IMR-90 (cell line): ENCODE results near the gene ST3GAL5. TPM values are rescaled to one million over a fixed set of nuclear protein-coding genes. Genes with fewer than 3 reads are reported as not detected.

ENCODE experiments used
- ATAC-seq: fragments of 200-7000 bp; cut with Tn5 transposase; 2 replicates; pipeline ENCODE4 v1.9.1; 2020; ENCODE audit warnings: low read depth, mild to moderate bottlenecking, moderate library complexity
- BruUV-seq: library from RNA; stranded (reverse); fragments of 400-500 nt; replicated peaks from 2 replicates; lab custom pipeline; 2021; lab: Mats Ljungman, UMichigan
- CTCF ChIA-PET: fragments of 300-600 bp; formaldehyde crosslinking; extraction: SDS; loops from one replicate; lab custom pipeline; 2021; ENCODE audit warnings: antibody characterized with exemption; lab: Yijun Ruan, JAX
- POLR2A ChIA-PET: fragments of 300-600 bp; sonication (Branson Sonifier 250); formaldehyde crosslinking; loops from one replicate; lab custom pipeline; 2022; ENCODE audit warnings: antibody characterized with exemption; ENCODE audit not compliant: unreplicated experiment; lab: Charles Lee
- DNase-seq: peaks from one replicate; pipeline ENCODE4 v3.0.0; 2013
- H2AFZ ChIP-seq: replicated peaks from 2 replicates; pipeline ENCODE3; 2013; ENCODE audit warnings: low read length, mild to moderate bottlenecking; ENCODE audit not compliant: poor library complexity
- H2AK5ac ChIP-seq: 2 replicates; pipeline ENCODE4 v1.6.1; 2013; ENCODE audit warnings: low read depth, low read length, inconsistent platforms
- H2AK9ac ChIP-seq: replicated peaks from 2 replicates; pipeline ENCODE3; 2013; ENCODE audit warnings: mild to moderate bottlenecking, low read depth, low read length, moderate library complexity; ENCODE audit not compliant: poor library complexity
- H2BK120ac ChIP-seq: 2 replicates; pipeline ENCODE4 v1.6.1; 2013; ENCODE audit warnings: low read depth, low read length, inconsistent platforms
- H2BK15ac ChIP-seq: 3 replicates; pipeline ENCODE4 v1.6.1; 2013; ENCODE audit warnings: low read depth, low read length, inconsistent platforms
- H2BK20ac ChIP-seq: 2 replicates; pipeline ENCODE4 v1.6.1; 2013; ENCODE audit warnings: low read depth, mild to moderate bottlenecking, inconsistent platforms, low read length, moderate library complexity
- H2BK5ac ChIP-seq: 2 replicates; pipeline ENCODE4 v1.6.1; 2013; ENCODE audit warnings: mild to moderate bottlenecking, low read depth, low read length, inconsistent platforms; ENCODE audit not compliant: poor library complexity, severe bottlenecking
- H3K14ac ChIP-seq: replicated peaks from 2 replicates; pipeline ENCODE4 v1.6.1; 2013; ENCODE audit warnings: low read depth, low read length, inconsistent platforms
- H3K18ac ChIP-seq: 2 replicates; pipeline ENCODE4 v1.6.1; 2013; ENCODE audit warnings: low read depth, low read length, control low read depth
- H3K23ac ChIP-seq: 2 replicates; pipeline ENCODE4 v1.6.1; 2013; ENCODE audit warnings: low read depth, low read length, inconsistent platforms
- H3K27ac ChIP-seq: 2 replicates; pipeline ENCODE4 v1.5.1; 2013; ENCODE audit warnings: mild to moderate bottlenecking, control low read depth, low read length; ENCODE audit not compliant: insufficient read depth
- H3K27me3 ChIP-seq: 2 replicates; pipeline ENCODE4 v1.6.1; 2013; ENCODE audit warnings: low read length; ENCODE audit not compliant: control insufficient read depth, insufficient read depth
- H3K36me3 ChIP-seq: 2 replicates; pipeline ENCODE4 v1.6.1; 2013; ENCODE audit warnings: low read length, mixed read lengths; ENCODE audit not compliant: control insufficient read depth, insufficient read depth
- H3K4ac ChIP-seq: 2 replicates; pipeline ENCODE4 v1.6.1; 2013; ENCODE audit warnings: low read depth, low read length, inconsistent platforms
- H3K4me1 ChIP-seq: 2 replicates; pipeline ENCODE4 v1.6.1; 2013; ENCODE audit warnings: low read length, mixed read lengths; ENCODE audit not compliant: control insufficient read depth, insufficient read depth
- H3K4me2 ChIP-seq: 2 replicates; pipeline ENCODE4 v1.6.1; 2013; ENCODE audit warnings: low read depth, mild to moderate bottlenecking, control low read depth, low read length, moderate library complexity
- H3K4me3 ChIP-seq: 2 replicates; pipeline ENCODE4 v1.5.1; 2013; ENCODE audit warnings: low read depth, mild to moderate bottlenecking, control low read depth, low read length, moderate library complexity; ENCODE audit not compliant: insufficient read depth
- H3K56ac ChIP-seq: 2 replicates; pipeline ENCODE4 v1.6.1; 2013; ENCODE audit warnings: low read length, inconsistent platforms; ENCODE audit not compliant: insufficient read depth; ENCODE audit errors: extremely low read depth
- H3K79me1 ChIP-seq, 2 experiments: 2 replicates each; pipeline ENCODE4 v1.6.1; 2013; ENCODE audit warnings: low read length in 2 of 2, inconsistent platforms in 1 of 2, low read depth in 1 of 2
- H3K9ac ChIP-seq: 2 replicates; pipeline ENCODE4 v1.6.1; 2013; ENCODE audit warnings: low read depth, low read length, control low read depth
- H3K9me1 ChIP-seq: 2 replicates; pipeline ENCODE4 v1.6.1; 2013; ENCODE audit warnings: low read length, inconsistent platforms; ENCODE audit not compliant: insufficient read depth
- H3K9me3 ChIP-seq: 2 replicates; pipeline ENCODE4 v1.6.1; 2013; ENCODE audit warnings: low read length; ENCODE audit not compliant: control insufficient read depth, insufficient read depth
- H4K20me1 ChIP-seq: 2 replicates; pipeline ENCODE4 v1.6.1; 2013; ENCODE audit warnings: low read length, inconsistent platforms; ENCODE audit not compliant: insufficient read depth
- H4K5ac ChIP-seq: 2 replicates; pipeline ENCODE4 v1.6.1; 2013; ENCODE audit warnings: mild to moderate bottlenecking, low read depth, low read length, control low read depth
- H4K8ac ChIP-seq, 2 experiments: 2 replicates each; pipeline ENCODE4 v1.6.1; 2013; ENCODE audit warnings: low read depth in 2 of 2, low read length in 2 of 2, control low read depth in 1 of 2, inconsistent platforms in 1 of 2
- H4K91ac ChIP-seq: 2 replicates; pipeline ENCODE4 v1.6.1; 2013; ENCODE audit warnings: low read depth, low read length, inconsistent platforms; ENCODE audit not compliant: insufficient read depth
- CHD1 ChIP-seq: IDR thresholded peaks from 2 replicates; pipeline ENCODE4 v1.6.1; 2012; ENCODE audit warnings: low read depth, low read length, improper control_type of control experiment
- MXI1 ChIP-seq: IDR thresholded peaks from 2 replicates; pipeline ENCODE4 v1.6.1; 2012; ENCODE audit warnings: low read depth, mild to moderate bottlenecking, low read length, moderate library complexity, borderline replicate concordance
- NFE2L2 ChIP-seq: fragments of 150-350 bp; IDR thresholded peaks from 2 replicates; pipeline ENCODE4 v1.6.1; 2016; ENCODE audit warnings: low read depth, mild to moderate bottlenecking, low read length
- RAD21 ChIP-seq: IDR thresholded peaks from 2 replicates; pipeline ENCODE4 v1.6.1; 2012; ENCODE audit warnings: low read length, improper control_type of control experiment
- WGBS, 2 experiments: methylation state at CpG; one replicate each; pipeline versions ENCODE4 v1.1.5 to v1.1.7; 2013; ENCODE audit warnings: missing lambda C conversion rate in 2 of 2; ENCODE audit not compliant: insufficient read length in 1 of 2; ENCODE audit errors: extremely low coverage in 2 of 2; 5-methylcytosine and 5-hydroxymethylcytosine counted together
- dilution Hi-C: fragments of 300-500 bp; cut with HindIII; formaldehyde crosslinking; loops from one replicate; pipeline ENCODE4 v1.14.3; 2018; ENCODE audit warnings: low sequenced_read_pairs; ENCODE audit not compliant: unreplicated experiment
- in situ Hi-C: fragments of 300-500 bp; cut with MboI; formaldehyde crosslinking; loops from 3 replicates; pipeline ENCODE4 v1.14.3; 2019; ENCODE audit warnings: low sequenced_read_pairs, inconsistent platforms, mixed read lengths
- intact Hi-C: fragments of 100-400 bp; cut with micrococcal nuclease; formaldehyde crosslinking; loops from 2 replicates; pipeline ENCODE4 v1.10.0; 2022
- polyA plus RNA-seq, 3 experiments: library from polyadenylated mRNA; depleted of rRNA; stranded (reverse); fragments of >200 nt; gene quantifications; 2 replicates each; pipeline ENCODE4 v1.2.3, GENCODE V29; 2012; ENCODE audit warnings: low replicate concordance in 1 of 3
- total RNA-seq: library from RNA; depleted of rRNA; stranded (reverse); fragments of >200 nt; gene quantifications from 2 replicates; pipeline ENCODE4 v1.2.3, GENCODE V29; 2012

ST3GAL5 gene
- total and polyA plus RNA-seq, 2 of the 4 experiments (the other 2 are of a cell fraction), result 16.8 to 21.0 TPM

DNA sequence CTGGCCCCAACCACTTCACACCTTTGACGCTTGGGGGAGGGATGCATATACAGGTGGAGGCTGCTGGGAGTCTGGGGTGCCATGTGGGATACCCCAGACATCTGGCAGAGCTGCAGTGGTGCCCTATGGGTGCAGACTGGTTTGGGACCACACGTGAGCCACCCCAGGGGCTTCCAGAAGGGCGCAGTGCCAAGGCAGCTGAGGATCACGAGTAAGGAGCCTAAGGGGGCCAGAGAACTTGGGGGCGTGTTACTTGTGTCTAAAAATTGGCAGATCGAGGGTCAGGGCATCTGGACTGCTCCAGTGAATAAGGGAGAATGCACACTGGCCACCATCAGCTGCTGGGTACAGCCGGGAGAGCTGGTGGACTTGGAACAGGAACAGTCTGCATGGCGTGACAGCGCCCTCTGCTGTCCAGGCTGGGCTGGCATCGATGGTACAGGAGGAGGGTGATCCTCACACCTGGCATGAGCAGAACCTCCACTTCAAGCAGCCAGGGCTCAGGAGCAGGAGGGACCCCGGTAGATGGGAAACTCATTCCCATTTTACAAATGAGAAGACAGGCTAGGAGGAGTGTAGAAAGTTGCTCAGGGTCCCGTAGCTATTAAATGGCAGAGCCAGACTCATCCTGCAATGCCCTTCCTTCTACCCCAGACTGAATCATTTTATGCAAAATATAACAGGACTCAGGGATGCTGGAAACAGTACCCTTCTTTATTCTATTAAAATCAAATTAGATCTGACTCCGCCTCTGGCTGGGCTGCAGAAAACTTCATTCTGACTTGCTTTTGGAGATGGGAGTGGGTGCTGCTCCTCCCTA lies 74.6 kb downstream of the ST3GAL5 start (continued):
- TF ChIP-seq RAD21 (peak; percentile 100), MXI1 (no peak), CHD1 (no peak)

DNA sequence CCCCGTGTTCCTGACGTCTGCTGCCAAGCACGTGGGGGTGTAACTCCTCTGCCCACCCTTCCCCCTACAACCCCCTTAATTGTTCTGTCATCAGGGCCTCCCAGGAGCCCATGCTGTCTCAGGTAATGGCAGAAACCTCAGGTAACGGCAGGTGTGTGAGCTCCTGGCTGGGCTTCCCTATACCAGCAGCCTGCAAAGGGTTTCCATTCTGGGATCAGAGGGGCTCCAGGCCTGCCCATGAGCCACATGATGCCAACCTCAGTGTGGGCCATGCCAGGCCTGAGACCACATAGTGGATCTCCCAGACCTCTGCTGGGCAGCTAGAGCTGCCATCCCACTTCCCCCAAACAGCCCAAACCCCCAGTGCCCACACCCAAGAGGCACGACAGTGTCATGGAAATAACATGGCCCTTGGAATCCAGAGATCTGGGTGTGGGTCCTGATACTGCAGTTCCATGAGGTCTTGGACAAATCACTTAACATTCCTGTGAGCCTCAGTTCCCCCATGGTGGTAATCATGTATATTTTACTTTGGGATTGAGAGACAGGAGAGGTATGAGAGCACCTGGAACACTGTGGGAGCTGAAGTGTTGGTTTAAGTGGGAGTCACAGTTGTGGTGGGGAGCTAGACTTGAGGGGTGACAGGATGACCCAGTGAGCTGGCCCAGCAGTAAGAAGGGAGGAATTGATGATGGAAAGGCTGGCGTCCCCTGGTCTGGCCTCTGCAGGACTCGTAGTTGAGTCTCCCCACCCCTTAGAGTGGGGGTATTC lies 75.4 kb downstream of the ST3GAL5 start:
- Histone ChIP-seq H3K18ac (no peak overlapping the region), H4K8ac (no peak overlapping the region), H3K27ac (no peak overlapping the region), H2AK9ac (peak overlapping the region; percentile 82), H3K9ac (no peak overlapping the region), H3K79me1 (peaks cover 0 to 5% of the 10 kb centered on the region in 2 experiments; a peak in 1 of 4 replicates), H3K56ac (no peak overlapping the region), H3K9me3 (no peaks in the 10 kb centered on the region), H2BK5ac (no peak overlapping the region), H4K20me1 (no peaks in the 10 kb centered on the region), H2AK5ac (peak overlapping the region; percentile 59), H2BK120ac (peak overlapping the region; percentile 30), H3K14ac (no peak overlapping the region), H2AFZ (no peak overlapping the region), H3K9me1 (peaks cover 12% of the 10 kb centered on the region), H3K4me1 (peaks cover 16% of the 10 kb centered on the region), H3K4me2 (no peak overlapping the region), H4K91ac (peak overlapping the region; percentile 17; the same call in 1 of the 2 replicates), H3K27me3 (0 out of 2 replicates have a peak, but pooled peaks cover 2% of the 10 kb centered on the region), H3K36me3 (no peaks in the 10 kb centered on the region), H3K4ac (peak overlapping the region; percentile 49), H3K23ac (no peak overlapping the region), H2BK15ac (0 out of 3 replicates have a peak overlapping the region, but pooled peaks have one; percentile 27), H3K4me3 (no peak overlapping the region), H4K5ac (no peak overlapping the region), H2BK20ac (peak overlapping the region; percentile 46)
- POLR2A ChIA-PET, result no interaction called here
- ATAC-seq (no peak), DNase-seq (no peak)
- dilution Hi-C loops, result no loop called here
- no peak for TF ChIP-seq NFE2L2
- TF ChIP-seq RAD21, result no peak
- WGBS, 2 experiments, result 100% methylated on average over 1 of the region's 7 CpGs; no CpG with 5 or more reads in 1 of the 2 experiments
- intact Hi-C loops, result no loop called here
- CTCF ChIA-PET, result interaction anchor here (0.6 to 4.4 kb wide), 14 partner anchors 43 to 224 kb away, joined by 3 to 33 read pairs (median 4); partner anchors contain the start of gene ATOH8
- no TSS peak for BruUV-seq
- in situ Hi-C loops, result loop anchor here (5.0 kb wide), 2 partner anchors 76 to 176 kb away; no protein-coding TSS in a partner anchor
